ENCODE measurements around the gene SMIM29. TPM values are rescaled to one million over a fixed set of nuclear protein-coding genes. Genes with fewer than 3 reads are reported as not detected.

SMIM29 gene
- total RNA-seq, 1 experiment from 2014 or later, result 5.4 TPM

- no peak overlapping the region for H3K27ac ChIP-seq (ENCODE audit: insufficient read length, low read depth, low read length)
- no peak overlapping the region for H4K5ac ChIP-seq (ENCODE audit: insufficient read length, low read depth, low read length)
- peak overlapping the region in 2 of 3 experiments; percentile 68 to 96; a peak in 4 of 7 replicates for H3K27ac Mint-ChIP-seq
- no peak overlapping the region for H3K4ac ChIP-seq (ENCODE audit: low read depth, low read length)
- H3K56ac ChIP-seq (ENCODE audit: insufficient read length, low read depth, low read length), result no peak overlapping the region
- H4K20me1 ChIP-seq (ENCODE audit: control insufficient read depth, insufficient read depth, insufficient read length), result no peaks in the 10 kb centered on the region
- TF ChIP-seq CTCF (conservative IDR thresholded peaks at IDR 0.05), result no peak
- WGBS (ENCODE audit: extremely low coverage, insufficient read length, low lambda C conversion rate), result no CpG with 5 or more reads among the region's 22 CpGs
- peaks cover 9% of the 10 kb centered on the region for H3K79me1 ChIP-seq (ENCODE audit: insufficient read depth, low read depth, low read length, poor library complexity, severe bottlenecking)
- H2BK120ac ChIP-seq (ENCODE audit: low read depth, low read length, poor library complexity, severe bottlenecking), result no peak overlapping the region
- H2BK15ac ChIP-seq (ENCODE audit: low read depth, low read length), result no peak overlapping the region
- H2BK5ac ChIP-seq (ENCODE audit: insufficient read length, low read length), result no peak overlapping the region
- DNase-seq, result no peak
- H3K27me3 ChIP-seq (ENCODE audit: insufficient read depth, low read length), result no peaks in the 10 kb centered on the region
- peaks cover 6% of the 10 kb centered on the region for H3K4me1 ChIP-seq (ENCODE audit: insufficient read depth, low read length)
- H4K8ac ChIP-seq (replicated peaks; ENCODE audit: insufficient read length, low read depth, low read length), result no peak overlapping the region
- no peak overlapping the region for H3K9ac ChIP-seq (ENCODE audit: extremely low read depth, insufficient read length, low read length)
- no peak overlapping the region for H2AFZ ChIP-seq (ENCODE audit: low read length)
- no peak overlapping the region; the same call in 1 of the 2 replicates for H3K14ac ChIP-seq (ENCODE audit: insufficient read depth, low read length)
- H3K4me3 Mint-ChIP-seq, result peak overlapping the region; percentile 88 to 92
- H2AK5ac ChIP-seq (ENCODE audit: insufficient read length, low read length), result no peak overlapping the region
- H3K9me3 ChIP-seq (ENCODE audit: control insufficient read depth, low read depth, low read length), result no peaks in the 10 kb centered on the region
- no peak overlapping the region for H3K23ac ChIP-seq (ENCODE audit: insufficient read length, low read depth, low read length)
- H3T11ph ChIP-seq (ENCODE audit: low read length), result no peak overlapping the region
- H2BK20ac ChIP-seq (ENCODE audit: low read depth, low read length, poor library complexity, severe bottlenecking), result no peak overlapping the region
- H3K4me2 ChIP-seq (ENCODE audit: insufficient read depth, insufficient read length, low read length), result peak overlapping the region; percentile 94
- H2BK12ac ChIP-seq (ENCODE audit: insufficient read length, low read depth, low read length), result no peak overlapping the region
- H3K79me2 ChIP-seq (ENCODE audit: insufficient read depth, low read length), result peaks cover 35% of the 10 kb centered on the region; the same call in 1 of the 2 replicates
- H3K36me3 Mint-ChIP-seq (ENCODE audit: insufficient read depth in 1 of 3, low read depth in 3 of 3), result peaks cover 58 to 75% (median 69%) of the 10 kb centered on the region in 3 experiments
- H3K27me3 Mint-ChIP-seq (ENCODE audit: low read depth), result no peaks in the 10 kb centered on the region; the same call in 1 of the 2 replicates
- peaks cover 45 to 66% of the 10 kb centered on the region in 2 experiments for H3K4me1 Mint-ChIP-seq
- peaks cover 10% of the 10 kb centered on the region for H3K23me2 ChIP-seq (ENCODE audit: insufficient read length, low read depth, low read length, poor library complexity, severe bottlenecking)
- no peak overlapping the region for H3K18ac ChIP-seq (ENCODE audit: insufficient read length, low read depth, low read length)
- no peaks in the 10 kb centered on the region; a peak in 1 of 5 replicates for H3K9me3 Mint-ChIP-seq
- no peak overlapping the region for H4K91ac ChIP-seq (ENCODE audit: insufficient read length, low read depth, low read length)
Observed at GRCh38 chr6:34240329-34241248, 8.2 kb downstream of the SMIM29 start.
